ENCODE results near the gene DLGAP4. TPM values are rescaled to one million over a fixed set of nuclear protein-coding genes. Genes with fewer than 3 reads are reported as not detected.

The DLGAP4 gene
- total RNA-seq, 1 donor from 2014 or later = 61.2 TPM

- H3K4me1 ChIP-seq = no peaks in the 10 kb centered on the region
- H3K4me3 ChIP-seq = no peak overlapping the region
- ATAC-seq = no peak
- TF ChIP-seq CTCF (IDR thresholded peaks at IDR 0.05) = no peak
- no peaks in the 10 kb centered on the region for H3K9me3 ChIP-seq
- intact Hi-C loops (cut with DNase I) = no loop called here
- no peak overlapping the region for H3K27ac ChIP-seq
- DNase-seq = no peak
- no peaks in the 10 kb centered on the region for H3K36me3 ChIP-seq
- peaks cover 48% of the 10 kb centered on the region for H3K27me3 ChIP-seq
Measured at GRCh38 chr20:36337886-36338285, 31.7 kb downstream of the DLGAP4 start.

- H3K27me3 ChIP-seq = peaks cover 29% of the 10 kb centered on the region
- intact Hi-C loops (cut with DNase I) = no loop called here
- TF ChIP-seq CTCF (IDR thresholded peaks at IDR 0.05) = no peak
Measured at GRCh38 chr20:36339646-36340592, 33.8 kb downstream of the DLGAP4 start.

GRCh38 chr20:36340593-36340990 lies 34.5 kb downstream of the DLGAP4 start:
- DNase-seq (no peak), ATAC-seq (no peak)
- no peak overlapping the region for H3K27ac ChIP-seq
- no peak for TF ChIP-seq CTCF (IDR thresholded peaks at IDR 0.05)
- no peaks in the 10 kb centered on the region for H3K4me1 ChIP-seq
- H3K36me3 ChIP-seq = no peaks in the 10 kb centered on the region
- H3K27me3 ChIP-seq = peaks cover 23% of the 10 kb centered on the region
- intact Hi-C loops (cut with DNase I) = no loop called here
- H3K4me3 ChIP-seq = no peak overlapping the region
- no peaks in the 10 kb centered on the region for H3K9me3 ChIP-seq

More at GRCh38 chr20:36339646-36340592, 33.8 kb downstream of the DLGAP4 start:
- H3K4me1 ChIP-seq = no peaks in the 10 kb centered on the region
- no peak for ATAC-seq
- H3K27ac ChIP-seq = no peak overlapping the region
- H3K4me3 ChIP-seq = no peak overlapping the region
- no peaks in the 10 kb centered on the region for H3K9me3 ChIP-seq
- no peak for DNase-seq
- H3K36me3 ChIP-seq = no peaks in the 10 kb centered on the region

- no peak overlapping the region for H3K4me3 ChIP-seq
- no peaks in the 10 kb centered on the region for H3K4me1 ChIP-seq
- no peaks in the 10 kb centered on the region for H3K9me3 ChIP-seq
- intact Hi-C loops (cut with DNase I) = no loop called here
- H3K27me3 ChIP-seq = peaks cover 23% of the 10 kb centered on the region
- H3K27ac ChIP-seq = no peak overlapping the region
- ATAC-seq = no peak
- no peak for TF ChIP-seq CTCF (IDR thresholded peaks at IDR 0.05)
- no peaks in the 10 kb centered on the region for H3K36me3 ChIP-seq
- DNase-seq = no peak
Measured at GRCh38 chr20:36341331-36342020, 35.3 kb downstream of the DLGAP4 start.

GRCh38 chr20:36342331-36343120 lies 36.4 kb downstream of the DLGAP4 start:
- ATAC-seq = no peak
- no peak for TF ChIP-seq CTCF (IDR thresholded peaks at IDR 0.05)
- H3K27me3 ChIP-seq = peaks cover 23% of the 10 kb centered on the region
- intact Hi-C loops (cut with DNase I) = no loop called here
- H3K4me3 ChIP-seq = no peak overlapping the region
- no peaks in the 10 kb centered on the region for H3K4me1 ChIP-seq
- H3K36me3 ChIP-seq = no peaks in the 10 kb centered on the region
- no peak for DNase-seq
- H3K27ac ChIP-seq = no peak overlapping the region
- no peaks in the 10 kb centered on the region for H3K9me3 ChIP-seq

Data from upper lobe of right lung (tissue), 1 donor.